SU-DHL-6 (cell line): ENCODE measurements around the gene TTC4.

Source experiments
- H2AFZ ChIP-seq: fragments of 200-600 bp; sonication (generic); 2 replicates; pipeline ENCODE4 v1.6.1; 2014; ENCODE audit warnings: low read depth, mild to moderate bottlenecking, moderate library complexity, mixed read lengths, antibody characterized with exemption, low read length; ENCODE audit not compliant: severe bottlenecking
- H3F3A ChIP-seq: fragments of 200-600 bp; shearing (Covaris generic); 2 replicates; pipeline ENCODE4 v1.6.0; 2016; ENCODE audit warnings: antibody characterized with exemption, mild to moderate bottlenecking; ENCODE audit not compliant: insufficient read depth
- H3K27ac ChIP-seq: fragments of 200-600 bp; sonication (generic); 2 replicates; pipeline ENCODE4 v1.5.1; 2016; ENCODE audit warnings: low read depth, mild to moderate bottlenecking, low read length, moderate library complexity, mixed read lengths
- H3K27me3 ChIP-seq: fragments of 200-600 bp; sonication (generic), shearing (Covaris generic); 2 replicates; pipeline ENCODE4 v1.6.0; 2014; ENCODE audit warnings: mild to moderate bottlenecking, low read length
- H3K36me3 ChIP-seq: fragments of 200-600 bp; sonication (generic); 2 replicates; pipeline ENCODE4 v1.6.1; 2014; ENCODE audit warnings: mild to moderate bottlenecking, low read length, mixed read lengths
- H3K4me2 ChIP-seq: fragments of 300-600, 200-600 bp; shearing (Covaris generic), sonication (generic); 2 replicates; pipeline ENCODE4 v1.6.0; 2014; ENCODE audit warnings: low read length, low read depth, mild to moderate bottlenecking; ENCODE audit not compliant: poor library complexity, severe bottlenecking
- H3K4me3 ChIP-seq: fragments of 200-600 bp; sonication (generic); 2 replicates; pipeline ENCODE4 v1.5.1; 2014; ENCODE audit warnings: antibody characterized with exemption, low read length, mild to moderate bottlenecking, mixed read lengths; ENCODE audit not compliant: insufficient read depth, poor library complexity, severe bottlenecking
- H3K79me2 ChIP-seq: fragments of 200-600 bp; sonication (generic); 2 replicates; pipeline ENCODE4 v1.6.1; 2014; ENCODE audit warnings: mild to moderate bottlenecking, low read length, moderate library complexity; ENCODE audit not compliant: insufficient read depth
- H3K9ac ChIP-seq: fragments of 200-600 bp; sonication (generic); 2 replicates; pipeline ENCODE4 v1.7.0; 2014; ENCODE audit warnings: mild to moderate bottlenecking, low read length
- H3K9me2 ChIP-seq: fragments of 200-600 bp; sonication (generic); replicated peaks from 2 replicates; pipeline ENCODE4 v1.6.1; 2014; ENCODE audit warnings: low read length; ENCODE audit not compliant: insufficient read depth
- H3K9me3 ChIP-seq: fragments of 200-600 bp; sonication (generic); 2 replicates; pipeline ENCODE4 v1.6.1; 2014; ENCODE audit warnings: low read length, mixed read lengths; ENCODE audit not compliant: insufficient read depth
- H4K20me1 ChIP-seq: fragments of 200-600 bp; sonication (generic); 2 replicates; pipeline ENCODE4 v1.6.1; 2014; ENCODE audit warnings: low read depth, mild to moderate bottlenecking, antibody characterized with exemption, low read length, moderate library complexity, mixed read lengths
- EZH2phosphoT487 ChIP-seq: fragments of 200-600 bp; sonication (generic), shearing (Covaris generic); conservative IDR thresholded peaks from 2 replicates; pipeline ENCODE4 v1.6.1; 2018; ENCODE audit warnings: mild to moderate bottlenecking, antibody characterized with exemption, low read length, moderate library complexity, mixed read lengths
- TF ChIP-seq, protein P1 (sequence below): fragments of 200-600 bp; sonication (generic); IDR thresholded peaks from one replicate; pipeline ENCODE4 v1.5.1; 2017; ENCODE audit warnings: antibody characterized with exemption, mild to moderate bottlenecking, low read length, moderate library complexity; ENCODE audit not compliant: insufficient read depth, poor library complexity, severe bottlenecking

The TTC4 gene

DNA sequence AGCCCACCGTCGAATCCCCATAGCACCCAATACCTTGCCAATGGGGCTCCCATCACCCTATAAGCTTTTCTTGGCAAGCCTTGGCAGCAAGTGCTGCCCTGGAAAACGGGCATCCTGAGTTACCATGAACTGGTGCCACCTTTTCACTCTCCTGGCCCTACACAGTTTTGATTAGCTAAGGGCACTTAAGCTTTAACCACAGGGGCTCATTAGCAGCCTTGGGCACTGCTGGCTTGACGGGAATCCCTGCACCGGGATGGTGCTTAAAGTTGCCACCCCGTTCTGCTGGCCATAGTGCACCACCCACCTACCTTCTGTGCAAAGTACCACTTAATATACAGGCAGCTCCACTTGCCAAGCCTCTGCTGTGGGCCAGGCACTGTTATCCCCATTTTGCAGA, 34.9 kb downstream of the TTC4 start:
- H2AFZ ChIP-seq, result no peak overlapping the region
- no peak overlapping the region for H3K4me3 ChIP-seq
- H3K9me2 ChIP-seq, result no peaks in the 10 kb centered on the region
- no peaks in the 10 kb centered on the region for H3F3A ChIP-seq
- TF ChIP-seq, protein P1, sequence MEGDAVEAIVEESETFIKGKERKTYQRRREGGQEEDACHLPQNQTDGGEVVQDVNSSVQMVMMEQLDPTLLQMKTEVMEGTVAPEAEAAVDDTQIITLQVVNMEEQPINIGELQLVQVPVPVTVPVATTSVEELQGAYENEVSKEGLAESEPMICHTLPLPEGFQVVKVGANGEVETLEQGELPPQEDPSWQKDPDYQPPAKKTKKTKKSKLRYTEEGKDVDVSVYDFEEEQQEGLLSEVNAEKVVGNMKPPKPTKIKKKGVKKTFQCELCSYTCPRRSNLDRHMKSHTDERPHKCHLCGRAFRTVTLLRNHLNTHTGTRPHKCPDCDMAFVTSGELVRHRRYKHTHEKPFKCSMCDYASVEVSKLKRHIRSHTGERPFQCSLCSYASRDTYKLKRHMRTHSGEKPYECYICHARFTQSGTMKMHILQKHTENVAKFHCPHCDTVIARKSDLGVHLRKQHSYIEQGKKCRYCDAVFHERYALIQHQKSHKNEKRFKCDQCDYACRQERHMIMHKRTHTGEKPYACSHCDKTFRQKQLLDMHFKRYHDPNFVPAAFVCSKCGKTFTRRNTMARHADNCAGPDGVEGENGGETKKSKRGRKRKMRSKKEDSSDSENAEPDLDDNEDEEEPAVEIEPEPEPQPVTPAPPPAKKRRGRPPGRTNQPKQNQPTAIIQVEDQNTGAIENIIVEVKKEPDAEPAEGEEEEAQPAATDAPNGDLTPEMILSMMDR, result no peak
- no peak for TF ChIP-seq EZH2phosphoT487
- H3K27ac ChIP-seq, result no peak overlapping the region
- no peaks in the 10 kb centered on the region for H3K36me3 ChIP-seq
- H3K79me2 ChIP-seq, result no peaks in the 10 kb centered on the region
- H3K27me3 ChIP-seq, result no peaks in the 10 kb centered on the region
- H3K9me3 ChIP-seq, result no peaks in the 10 kb centered on the region
- no peaks in the 10 kb centered on the region; the same call in 1 of the 2 replicates for H4K20me1 ChIP-seq
- no peak overlapping the region for H3K9ac ChIP-seq
- H3K4me2 ChIP-seq, result no peak overlapping the region

DNA sequence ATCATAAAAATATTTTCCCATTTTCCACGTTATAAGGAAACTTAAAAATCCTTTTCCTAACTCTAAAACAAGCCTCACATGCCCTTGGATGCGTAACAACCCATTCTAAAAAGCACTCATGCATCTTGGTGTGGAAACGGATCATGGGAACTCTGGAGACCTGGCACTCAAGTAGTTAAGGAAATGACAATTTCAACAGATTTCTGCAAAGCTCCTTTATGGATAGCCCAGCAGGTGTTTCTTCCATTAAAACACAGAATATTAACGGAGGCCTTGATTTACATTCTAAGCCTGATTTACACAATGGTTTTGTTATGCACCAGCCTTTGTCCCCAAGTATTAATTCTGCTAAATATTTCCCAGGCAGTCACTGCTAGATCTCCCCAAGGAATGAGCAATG, 35.8 kb downstream of the TTC4 start:
- no peak overlapping the region for H3K4me3 ChIP-seq
- no peaks in the 10 kb centered on the region for H3K9me3 ChIP-seq
- no peak overlapping the region for H3K9ac ChIP-seq
- H4K20me1 ChIP-seq, result no peaks in the 10 kb centered on the region; the same call in 1 of the 2 replicates
- no peak for TF ChIP-seq EZH2phosphoT487
- TF ChIP-seq, protein P1, result no peak
- H3K27me3 ChIP-seq, result no peaks in the 10 kb centered on the region
- H3K27ac ChIP-seq, result no peak overlapping the region
- no peaks in the 10 kb centered on the region for H3K36me3 ChIP-seq
- no peaks in the 10 kb centered on the region for H3F3A ChIP-seq
- H3K9me2 ChIP-seq, result no peaks in the 10 kb centered on the region
- no peak overlapping the region for H3K4me2 ChIP-seq
- no peak overlapping the region for H2AFZ ChIP-seq
- no peaks in the 10 kb centered on the region for H3K79me2 ChIP-seq

DNA sequence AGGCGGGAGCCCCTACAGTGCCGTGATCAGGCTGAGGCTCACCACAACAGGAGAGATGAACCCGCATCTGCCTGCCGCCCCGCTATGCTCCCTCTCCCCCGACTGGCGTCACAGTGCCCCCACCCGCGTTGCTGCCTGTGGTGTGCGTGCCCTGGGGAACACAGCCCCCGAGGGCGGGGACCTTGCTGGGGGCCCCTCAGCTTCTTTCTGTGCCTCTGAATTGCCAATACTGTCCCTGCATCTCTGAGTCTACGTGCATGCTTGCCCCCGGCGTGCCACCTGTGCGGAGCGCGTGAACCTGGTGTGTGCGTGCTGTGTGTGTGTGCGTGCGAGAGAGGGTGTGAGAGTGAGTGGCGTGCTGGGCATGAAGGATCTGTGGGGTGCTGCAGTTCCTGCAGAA, 38.4 kb downstream of the TTC4 start:
- Histone ChIP-seq H2AFZ (no peak overlapping the region), H3F3A (no peaks in the 10 kb centered on the region), H3K9me3 (no peaks in the 10 kb centered on the region), H3K9ac (no peak overlapping the region), H3K9me2 (no peaks in the 10 kb centered on the region), H3K79me2 (no peaks in the 10 kb centered on the region), H4K20me1 (no peaks in the 10 kb centered on the region; the same call in 1 of the 2 replicates), H3K36me3 (no peaks in the 10 kb centered on the region), H3K4me2 (no peak overlapping the region), H3K4me3 (no peak overlapping the region), H3K27me3 (no peaks in the 10 kb centered on the region), H3K27ac (no peak overlapping the region)
- TF ChIP-seq, protein P1, result no peak
- no peak for TF ChIP-seq EZH2phosphoT487
